Osteoblast (primary cell): ENCODE data around the gene GALR1. TPM values are rescaled to one million over a fixed set of nuclear protein-coding genes. Genes with fewer than 3 reads are reported as not detected.

ENCODE experiments used
- DNase-seq: peaks from one replicate; pipeline ENCODE4 v3.0.0; 2011; ENCODE audit warnings: low spot score, mixed read lengths; ENCODE audit not compliant: insufficient read length; ENCODE audit errors: missing footprints
- H2AFZ ChIP-seq: 2 replicates; pipeline ENCODE4 v1.6.0; 2011; ENCODE audit warnings: mild to moderate bottlenecking, low read length
- H3K27ac ChIP-seq: 2 replicates; pipeline ENCODE4 v1.5.1; 2011; ENCODE audit warnings: mild to moderate bottlenecking, low read depth, low read length, moderate library complexity
- H3K27me3 ChIP-seq: 2 replicates; pipeline ENCODE4 v1.6.0; 2012; ENCODE audit warnings: mild to moderate bottlenecking, control low read depth, inconsistent platforms, low read length, moderate library complexity; ENCODE audit not compliant: insufficient read depth
- H3K36me3 ChIP-seq: 2 replicates; pipeline ENCODE4 v1.5.1; 2011; ENCODE audit warnings: mild to moderate bottlenecking, low read length, control low read depth, moderate library complexity; ENCODE audit not compliant: insufficient read depth
- H3K4me1 ChIP-seq: 2 replicates; pipeline ENCODE4 v1.5.1; 2011; ENCODE audit warnings: mild to moderate bottlenecking, low read length, control low read depth, moderate library complexity; ENCODE audit not compliant: insufficient read depth
- H3K4me2 ChIP-seq: 2 replicates; pipeline ENCODE4 v1.6.0; 2011; ENCODE audit warnings: mild to moderate bottlenecking, low read length; ENCODE audit not compliant: insufficient read depth
- H3K4me3 ChIP-seq: fragments of 200-600 bp; sonication (generic); 3 replicates; pipeline ENCODE4 v1.5.1; 2012; ENCODE audit warnings: mild to moderate bottlenecking, low read length, inconsistent platforms; ENCODE audit not compliant: insufficient read depth
- H3K79me2 ChIP-seq: 2 replicates; pipeline ENCODE4 v1.6.0; 2012; ENCODE audit warnings: mild to moderate bottlenecking, low read length, control low read depth, inconsistent platforms; ENCODE audit not compliant: insufficient read depth
- H3K9me3 ChIP-seq: 2 replicates; pipeline ENCODE4 v1.5.1; 2011; ENCODE audit warnings: low read depth, low read length, control low read depth
- H4K20me1 ChIP-seq: 2 replicates; pipeline ENCODE4 v1.6.0; 2012; ENCODE audit warnings: mild to moderate bottlenecking, low read length, control low read depth; ENCODE audit not compliant: insufficient read depth
- CTCF ChIP-seq: IDR thresholded peaks from 2 replicates; pipeline ENCODE4 v1.5.1; 2011; ENCODE audit warnings: mild to moderate bottlenecking, low read depth, low read length, moderate library complexity; ENCODE audit errors: extremely low read depth
- total RNA-seq: library from RNA; depleted of rRNA; stranded (reverse); fragments of >200 nt; gene quantifications from 2 replicates; pipeline ENCODE4 v1.2.3, GENCODE V29; 2012

GALR1 gene
- total RNA-seq, 1 donor, result not detected

- H3K9me3 ChIP-seq, result no peaks in the 10 kb centered on the region
- TF ChIP-seq CTCF, result no peak
- no peaks in the 10 kb centered on the region for H3K79me2 ChIP-seq
- H3K36me3 ChIP-seq, result no peaks in the 10 kb centered on the region
- H3K4me1 ChIP-seq, result no peaks in the 10 kb centered on the region
- no peak overlapping the region for H3K4me2 ChIP-seq
- H4K20me1 ChIP-seq, result no peaks in the 10 kb centered on the region
- no peak overlapping the region for H2AFZ ChIP-seq
- DNase-seq, result no peak
- H3K27me3 ChIP-seq, result no peaks in the 10 kb centered on the region
- H3K27ac ChIP-seq, result no peak overlapping the region
- no peak overlapping the region for H3K4me3 ChIP-seq
Observed at GRCh38 chr18:77316641-77317040, 67.0 kb downstream of the GALR1 start.

- no peak overlapping the region for H3K4me2 ChIP-seq
- H3K79me2 ChIP-seq, result no peaks in the 10 kb centered on the region
- H3K27me3 ChIP-seq, result no peaks in the 10 kb centered on the region
- H3K4me1 ChIP-seq, result no peaks in the 10 kb centered on the region
- no peak overlapping the region for H3K27ac ChIP-seq
- no peaks in the 10 kb centered on the region for H3K9me3 ChIP-seq
- H2AFZ ChIP-seq, result no peak overlapping the region
- TF ChIP-seq CTCF, result no peak
- DNase-seq, result no peak
- no peaks in the 10 kb centered on the region for H3K36me3 ChIP-seq
- no peak overlapping the region for H3K4me3 ChIP-seq
- no peaks in the 10 kb centered on the region for H4K20me1 ChIP-seq
Observed at GRCh38 chr18:77320971-77321559, 71.4 kb downstream of the GALR1 start.

GRCh38 chr18:77321823-77322805 is 72.5 kb downstream of the GALR1 start:
- H4K20me1 ChIP-seq, result no peaks in the 10 kb centered on the region
- H3K4me3 ChIP-seq, result no peak overlapping the region
- H3K79me2 ChIP-seq, result no peaks in the 10 kb centered on the region
- no peaks in the 10 kb centered on the region for H3K27me3 ChIP-seq
- H3K9me3 ChIP-seq, result no peaks in the 10 kb centered on the region
- no peak overlapping the region for H3K4me2 ChIP-seq
- H3K27ac ChIP-seq, result no peak overlapping the region
- H3K36me3 ChIP-seq, result no peaks in the 10 kb centered on the region
- no peaks in the 10 kb centered on the region for H3K4me1 ChIP-seq
- TF ChIP-seq CTCF, result no peak
- H2AFZ ChIP-seq, result no peak overlapping the region
- no peak for DNase-seq
